HepG2 (cell line): ENCODE results near the gene MEG3. TPM values are rescaled to one million over a fixed set of nuclear protein-coding genes. Genes with fewer than 3 reads are reported as not detected.

ENCODE experiments used
- FOXA3 ChIP-seq: IDR thresholded peaks from 2 replicates; pipeline ENCODE4 v1.6.1; 2016; ENCODE audit warnings: missing genetic modification reagents, missing compliant biosample characterization
- MAZ ChIP-seq, 2 experiments: sonication (generic) in 1 of 2; formaldehyde crosslinking in 1 of 2; IDR thresholded peaks; 2 replicates each; pipeline versions ENCODE4 v1.5.0 to v1.6.1; 2012 to 2020; ENCODE audit warnings: low read depth in 2 of 2, mild to moderate bottlenecking in 2 of 2, borderline replicate concordance in 1 of 2, improper control_type of control experiment in 1 of 2, low read length in 1 of 2, missing genetic modification reagents in 1 of 2, moderate library complexity in 1 of 2
- MED13 ChIP-seq: sonication (generic); formaldehyde crosslinking; IDR thresholded peaks from 2 replicates; pipeline ENCODE4 v1.5.0; 2020; ENCODE audit warnings: missing genetic modification reagents
- SMARCE1 ChIP-seq: fragments of 450-650 bp; IDR thresholded peaks from 2 replicates; pipeline ENCODE4 v1.6.1; 2017; ENCODE audit warnings: borderline replicate concordance
- TMF1 ChIP-seq: sonication (generic); formaldehyde crosslinking; IDR thresholded peaks from 2 replicates; pipeline ENCODE4 v1.8.1; 2022; ENCODE audit warnings: low read depth, missing genetic modification reagents
- ZBTB7B ChIP-seq: sonication (generic); formaldehyde crosslinking; IDR thresholded peaks from 2 replicates; pipeline ENCODE4 v1.4.0; 2020; ENCODE audit warnings: missing genetic modification reagents
- polyA plus RNA-seq, 8 experiments: library from polyadenylated mRNA; depleted of rRNA in 3 of 8; stranded (reverse) in 7 of 8; unstranded in 1 of 8; fragments of >200 nt; fragmentation: Illumina TruSeq in 4 of 8; extraction: Trizol in 4 of 8; gene quantifications; 2 replicates each; pipeline versions ENCODE4 v1.2.1 to v1.2.3, GENCODE V29; 2011 to 2016; ENCODE audit warnings: low read depth in 4 of 8, missing spikeins in 1 of 8, mixed read lengths in 1 of 8; ENCODE audit not compliant: insufficient read depth in 1 of 8
- total RNA-seq, 5 experiments: library from RNA; depleted of rRNA; stranded (reverse); fragments of >200 nt; fragmentation: Illumina TruSeq; extraction: Trizol; gene quantifications; 2 replicates each; pipeline ENCODE4 v1.2.3, GENCODE V29; 2016; ENCODE audit warnings: low read depth in 1 of 5
- TF ChIP-seq, protein P1 (sequence below): sonication (generic); formaldehyde crosslinking; IDR thresholded peaks from 2 replicates; pipeline ENCODE4 v1.4.0; 2020; ENCODE audit warnings: missing genetic modification reagents, borderline replicate concordance
- TF ChIP-seq, protein P2 (sequence below): IDR thresholded peaks from 2 replicates; pipeline ENCODE4 v1.4.0; 2020; ENCODE audit warnings: mild to moderate bottlenecking, missing genetic modification reagents
- TF ChIP-seq, protein P3 (sequence below): sonication (generic); formaldehyde crosslinking; IDR thresholded peaks from 2 replicates; pipeline ENCODE4 v1.4.0; 2020; ENCODE audit warnings: missing genetic modification reagents, borderline replicate concordance
- TF ChIP-seq, protein P4 (sequence below): sonication (generic); formaldehyde crosslinking; IDR thresholded peaks from 2 replicates; pipeline ENCODE4 v1.4.0; 2020; ENCODE audit warnings: missing genetic modification reagents
- TF ChIP-seq, protein P5 (sequence below): sonication (generic); formaldehyde crosslinking; IDR thresholded peaks from 2 replicates; pipeline ENCODE4 v1.4.0; 2020; ENCODE audit warnings: low read depth, missing genetic modification reagents

The MEG3 gene
- total and polyA plus RNA-seq, 2 of the 13 experiments (the other 11 are each of a cell fraction or from before 2014, with no cell fraction given): 0.17 TPM; not detected in 1

DNA sequence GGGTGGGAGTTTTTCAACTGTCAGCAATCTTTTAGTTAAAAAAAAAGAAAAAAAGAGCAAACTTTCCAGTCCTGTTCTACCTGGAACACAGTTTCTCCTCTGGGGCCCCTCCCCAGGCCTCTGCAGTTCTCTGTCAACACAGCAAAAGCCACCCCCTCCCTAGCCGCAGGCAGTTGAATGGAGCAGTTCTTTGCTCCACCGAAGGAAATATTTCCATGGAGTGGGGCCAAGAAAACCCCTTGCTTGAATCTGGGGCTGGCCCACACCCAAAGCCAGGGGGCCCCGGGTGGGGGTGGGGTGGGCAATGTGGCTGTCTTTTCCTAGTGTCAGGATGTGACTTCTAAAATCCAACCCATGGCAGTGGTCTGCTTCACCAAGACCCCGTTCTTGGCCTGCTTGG, 5.0 kb upstream of the MEG3 start (continued):
- 0 out of 2 replicates have a peak, but pooled peaks have one; percentile 27 for TF ChIP-seq MED13 (CRISPR knock-in tag)
- TF ChIP-seq, protein P1, sequence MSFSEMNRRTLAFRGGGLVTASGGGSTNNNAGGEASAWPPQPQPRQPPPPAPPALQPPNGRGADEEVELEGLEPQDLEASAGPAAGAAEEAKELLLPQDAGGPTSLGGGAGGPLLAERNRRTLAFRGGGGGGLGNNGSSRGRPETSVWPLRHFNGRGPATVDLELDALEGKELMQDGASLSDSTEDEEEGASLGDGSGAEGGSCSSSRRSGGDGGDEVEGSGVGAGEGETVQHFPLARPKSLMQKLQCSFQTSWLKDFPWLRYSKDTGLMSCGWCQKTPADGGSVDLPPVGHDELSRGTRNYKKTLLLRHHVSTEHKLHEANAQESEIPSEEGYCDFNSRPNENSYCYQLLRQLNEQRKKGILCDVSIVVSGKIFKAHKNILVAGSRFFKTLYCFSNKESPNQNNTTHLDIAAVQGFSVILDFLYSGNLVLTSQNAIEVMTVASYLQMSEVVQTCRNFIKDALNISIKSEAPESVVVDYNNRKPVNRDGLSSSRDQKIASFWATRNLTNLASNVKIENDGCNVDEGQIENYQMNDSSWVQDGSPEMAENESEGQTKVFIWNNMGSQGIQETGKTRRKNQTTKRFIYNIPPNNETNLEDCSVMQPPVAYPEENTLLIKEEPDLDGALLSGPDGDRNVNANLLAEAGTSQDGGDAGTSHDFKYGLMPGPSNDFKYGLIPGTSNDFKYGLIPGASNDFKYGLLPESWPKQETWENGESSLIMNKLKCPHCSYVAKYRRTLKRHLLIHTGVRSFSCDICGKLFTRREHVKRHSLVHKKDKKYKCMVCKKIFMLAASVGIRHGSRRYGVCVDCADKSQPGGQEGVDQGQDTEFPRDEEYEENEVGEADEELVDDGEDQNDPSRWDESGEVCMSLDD (CRISPR knock-in tag): no peak
- TF ChIP-seq MAZ (IDR thresholded peaks at IDR 0.05; ENCODE audit: borderline replicate concordance, low read depth, low read length): peak; percentile 29; the same call in 1 of the 2 replicates
- no peak for TF ChIP-seq MAZ (CRISPR knock-in tag; IDR thresholded peaks at IDR 0.05; ENCODE audit: low read depth)
- TF ChIP-seq, protein P2, sequence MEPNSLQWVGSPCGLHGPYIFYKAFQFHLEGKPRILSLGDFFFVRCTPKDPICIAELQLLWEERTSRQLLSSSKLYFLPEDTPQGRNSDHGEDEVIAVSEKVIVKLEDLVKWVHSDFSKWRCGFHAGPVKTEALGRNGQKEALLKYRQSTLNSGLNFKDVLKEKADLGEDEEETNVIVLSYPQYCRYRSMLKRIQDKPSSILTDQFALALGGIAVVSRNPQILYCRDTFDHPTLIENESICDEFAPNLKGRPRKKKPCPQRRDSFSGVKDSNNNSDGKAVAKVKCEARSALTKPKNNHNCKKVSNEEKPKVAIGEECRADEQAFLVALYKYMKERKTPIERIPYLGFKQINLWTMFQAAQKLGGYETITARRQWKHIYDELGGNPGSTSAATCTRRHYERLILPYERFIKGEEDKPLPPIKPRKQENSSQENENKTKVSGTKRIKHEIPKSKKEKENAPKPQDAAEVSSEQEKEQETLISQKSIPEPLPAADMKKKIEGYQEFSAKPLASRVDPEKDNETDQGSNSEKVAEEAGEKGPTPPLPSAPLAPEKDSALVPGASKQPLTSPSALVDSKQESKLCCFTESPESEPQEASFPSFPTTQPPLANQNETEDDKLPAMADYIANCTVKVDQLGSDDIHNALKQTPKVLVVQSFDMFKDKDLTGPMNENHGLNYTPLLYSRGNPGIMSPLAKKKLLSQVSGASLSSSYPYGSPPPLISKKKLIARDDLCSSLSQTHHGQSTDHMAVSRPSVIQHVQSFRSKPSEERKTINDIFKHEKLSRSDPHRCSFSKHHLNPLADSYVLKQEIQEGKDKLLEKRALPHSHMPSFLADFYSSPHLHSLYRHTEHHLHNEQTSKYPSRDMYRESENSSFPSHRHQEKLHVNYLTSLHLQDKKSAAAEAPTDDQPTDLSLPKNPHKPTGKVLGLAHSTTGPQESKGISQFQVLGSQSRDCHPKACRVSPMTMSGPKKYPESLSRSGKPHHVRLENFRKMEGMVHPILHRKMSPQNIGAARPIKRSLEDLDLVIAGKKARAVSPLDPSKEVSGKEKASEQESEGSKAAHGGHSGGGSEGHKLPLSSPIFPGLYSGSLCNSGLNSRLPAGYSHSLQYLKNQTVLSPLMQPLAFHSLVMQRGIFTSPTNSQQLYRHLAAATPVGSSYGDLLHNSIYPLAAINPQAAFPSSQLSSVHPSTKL (CRISPR knock-in tag): peak; percentile 45; the same call in 1 of the 2 replicates
- no peak for TF ChIP-seq TMF1 (CRISPR knock-in tag)
- TF ChIP-seq, protein P3, sequence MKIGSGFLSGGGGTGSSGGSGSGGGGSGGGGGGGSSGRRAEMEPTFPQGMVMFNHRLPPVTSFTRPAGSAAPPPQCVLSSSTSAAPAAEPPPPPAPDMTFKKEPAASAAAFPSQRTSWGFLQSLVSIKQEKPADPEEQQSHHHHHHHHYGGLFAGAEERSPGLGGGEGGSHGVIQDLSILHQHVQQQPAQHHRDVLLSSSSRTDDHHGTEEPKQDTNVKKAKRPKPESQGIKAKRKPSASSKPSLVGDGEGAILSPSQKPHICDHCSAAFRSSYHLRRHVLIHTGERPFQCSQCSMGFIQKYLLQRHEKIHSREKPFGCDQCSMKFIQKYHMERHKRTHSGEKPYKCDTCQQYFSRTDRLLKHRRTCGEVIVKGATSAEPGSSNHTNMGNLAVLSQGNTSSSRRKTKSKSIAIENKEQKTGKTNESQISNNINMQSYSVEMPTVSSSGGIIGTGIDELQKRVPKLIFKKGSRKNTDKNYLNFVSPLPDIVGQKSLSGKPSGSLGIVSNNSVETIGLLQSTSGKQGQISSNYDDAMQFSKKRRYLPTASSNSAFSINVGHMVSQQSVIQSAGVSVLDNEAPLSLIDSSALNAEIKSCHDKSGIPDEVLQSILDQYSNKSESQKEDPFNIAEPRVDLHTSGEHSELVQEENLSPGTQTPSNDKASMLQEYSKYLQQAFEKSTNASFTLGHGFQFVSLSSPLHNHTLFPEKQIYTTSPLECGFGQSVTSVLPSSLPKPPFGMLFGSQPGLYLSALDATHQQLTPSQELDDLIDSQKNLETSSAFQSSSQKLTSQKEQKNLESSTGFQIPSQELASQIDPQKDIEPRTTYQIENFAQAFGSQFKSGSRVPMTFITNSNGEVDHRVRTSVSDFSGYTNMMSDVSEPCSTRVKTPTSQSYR (CRISPR knock-in tag): 0 out of 2 replicates have a peak, but pooled peaks have one; percentile 41
- peak; percentile 62 for TF ChIP-seq FOXA3 (CRISPR knock-in tag)
- TF ChIP-seq, protein P4, sequence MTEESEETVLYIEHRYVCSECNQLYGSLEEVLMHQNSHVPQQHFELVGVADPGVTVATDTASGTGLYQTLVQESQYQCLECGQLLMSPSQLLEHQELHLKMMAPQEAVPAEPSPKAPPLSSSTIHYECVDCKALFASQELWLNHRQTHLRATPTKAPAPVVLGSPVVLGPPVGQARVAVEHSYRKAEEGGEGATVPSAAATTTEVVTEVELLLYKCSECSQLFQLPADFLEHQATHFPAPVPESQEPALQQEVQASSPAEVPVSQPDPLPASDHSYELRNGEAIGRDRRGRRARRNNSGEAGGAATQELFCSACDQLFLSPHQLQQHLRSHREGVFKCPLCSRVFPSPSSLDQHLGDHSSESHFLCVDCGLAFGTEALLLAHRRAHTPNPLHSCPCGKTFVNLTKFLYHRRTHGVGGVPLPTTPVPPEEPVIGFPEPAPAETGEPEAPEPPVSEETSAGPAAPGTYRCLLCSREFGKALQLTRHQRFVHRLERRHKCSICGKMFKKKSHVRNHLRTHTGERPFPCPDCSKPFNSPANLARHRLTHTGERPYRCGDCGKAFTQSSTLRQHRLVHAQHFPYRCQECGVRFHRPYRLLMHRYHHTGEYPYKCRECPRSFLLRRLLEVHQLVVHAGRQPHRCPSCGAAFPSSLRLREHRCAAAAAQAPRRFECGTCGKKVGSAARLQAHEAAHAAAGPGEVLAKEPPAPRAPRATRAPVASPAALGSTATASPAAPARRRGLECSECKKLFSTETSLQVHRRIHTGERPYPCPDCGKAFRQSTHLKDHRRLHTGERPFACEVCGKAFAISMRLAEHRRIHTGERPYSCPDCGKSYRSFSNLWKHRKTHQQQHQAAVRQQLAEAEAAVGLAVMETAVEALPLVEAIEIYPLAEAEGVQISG (CRISPR knock-in tag): 0 out of 2 replicates have a peak, but pooled peaks have one; percentile 34
- peak; percentile 60; the same call in 1 of the 2 replicates for TF ChIP-seq ZBTB7B
- no peak for TF ChIP-seq SMARCE1
- TF ChIP-seq, protein P5, sequence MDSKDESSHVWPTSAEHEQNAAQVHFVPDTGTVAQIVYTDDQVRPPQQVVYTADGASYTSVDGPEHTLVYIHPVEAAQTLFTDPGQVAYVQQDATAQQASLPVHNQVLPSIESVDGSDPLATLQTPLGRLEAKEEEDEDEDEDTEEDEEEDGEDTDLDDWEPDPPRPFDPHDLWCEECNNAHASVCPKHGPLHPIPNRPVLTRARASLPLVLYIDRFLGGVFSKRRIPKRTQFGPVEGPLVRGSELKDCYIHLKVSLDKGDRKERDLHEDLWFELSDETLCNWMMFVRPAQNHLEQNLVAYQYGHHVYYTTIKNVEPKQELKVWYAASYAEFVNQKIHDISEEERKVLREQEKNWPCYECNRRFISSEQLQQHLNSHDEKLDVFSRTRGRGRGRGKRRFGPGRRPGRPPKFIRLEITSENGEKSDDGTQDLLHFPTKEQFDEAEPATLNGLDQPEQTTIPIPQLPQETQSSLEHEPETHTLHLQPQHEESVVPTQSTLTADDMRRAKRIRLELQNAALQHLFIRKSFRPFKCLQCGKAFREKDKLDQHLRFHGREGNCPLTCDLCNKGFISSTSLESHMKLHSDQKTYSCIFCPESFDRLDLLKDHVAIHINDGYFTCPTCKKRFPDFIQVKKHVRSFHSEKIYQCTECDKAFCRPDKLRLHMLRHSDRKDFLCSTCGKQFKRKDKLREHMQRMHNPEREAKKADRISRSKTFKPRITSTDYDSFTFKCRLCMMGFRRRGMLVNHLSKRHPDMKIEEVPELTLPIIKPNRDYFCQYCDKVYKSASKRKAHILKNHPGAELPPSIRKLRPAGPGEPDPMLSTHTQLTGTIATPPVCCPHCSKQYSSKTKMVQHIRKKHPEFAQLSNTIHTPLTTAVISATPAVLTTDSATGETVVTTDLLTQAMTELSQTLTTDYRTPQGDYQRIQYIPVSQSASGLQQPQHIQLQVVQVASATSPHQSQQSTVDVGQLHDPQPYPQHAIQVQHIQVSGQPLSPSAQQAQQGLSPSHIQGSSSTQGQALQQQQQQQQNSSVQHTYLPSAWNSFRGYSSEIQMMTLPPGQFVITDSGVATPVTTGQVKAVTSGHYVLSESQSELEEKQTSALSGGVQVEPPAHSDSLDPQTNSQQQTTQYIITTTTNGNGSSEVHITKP (CRISPR knock-in tag): 0 out of 2 replicates have a peak, but pooled peaks have one; percentile 36
